Effector memory CD4-positive, alpha-beta T cell (primary cell): Measurements from ENCODE around the gene KCNK3.

Experiments
- DNase-seq, 3 donors: peaks; one replicate each; pipeline ENCODE4 v3.0.0-alpha.2; 2020
- H3K27ac ChIP-seq: 2 replicates; pipeline ENCODE4 v1.7.0; 2013; ENCODE audit warnings: mild to moderate bottlenecking, low read length, moderate library complexity; ENCODE audit not compliant: insufficient read depth, poor library complexity, severe bottlenecking
- H3K27me3 ChIP-seq: replicated peaks from 2 replicates; pipeline ENCODE4 v1.7.0; 2013; ENCODE audit warnings: mild to moderate bottlenecking, low read length; ENCODE audit not compliant: insufficient read depth, control insufficient read depth, poor library complexity, severe bottlenecking
- H3K36me3 ChIP-seq: 2 replicates; pipeline ENCODE4 v1.7.0; 2013; ENCODE audit warnings: mild to moderate bottlenecking, low read length, moderate library complexity; ENCODE audit not compliant: control insufficient read depth, insufficient read depth
- H3K4me1 ChIP-seq: 2 replicates; pipeline ENCODE4 v1.7.0; 2013; ENCODE audit warnings: low read length, mild to moderate bottlenecking; ENCODE audit not compliant: control insufficient read depth, insufficient read depth, poor library complexity, severe bottlenecking
- H3K4me3 ChIP-seq: 2 replicates; pipeline ENCODE4 v1.7.0; 2013; ENCODE audit warnings: low read length, low read depth, mild to moderate bottlenecking; ENCODE audit not compliant: insufficient read depth, poor library complexity, severe bottlenecking
- H3K9me3 ChIP-seq: 2 replicates; pipeline ENCODE4 v1.7.0; 2013; ENCODE audit warnings: mild to moderate bottlenecking, low read length, moderate library complexity; ENCODE audit not compliant: control insufficient read depth

The KCNK3 gene

GRCh38 chr2:26685989-26686839 is 6.3 kb upstream of the KCNK3 start:
- peaks cover 3% of the 10 kb centered on the region for H3K27me3 ChIP-seq
- DNase-seq = no peak
- no peaks in the 10 kb centered on the region for H3K36me3 ChIP-seq
- H3K4me1 ChIP-seq = no peaks in the 10 kb centered on the region
- H3K4me3 ChIP-seq = no peak overlapping the region
- no peaks in the 10 kb centered on the region for H3K9me3 ChIP-seq
- H3K27ac ChIP-seq = no peak overlapping the region

GRCh38 chr2:26687328-26687727 is 5.2 kb upstream of the KCNK3 start:
- Histone ChIP-seq H3K4me1 (no peaks in the 10 kb centered on the region), H3K27ac (no peak overlapping the region), H3K4me3 (no peak overlapping the region), H3K9me3 (no peaks in the 10 kb centered on the region), H3K36me3 (no peaks in the 10 kb centered on the region), H3K27me3 (peaks cover 3% of the 10 kb centered on the region)
- DNase-seq = no peak

- Histone ChIP-seq H3K4me3 (no peak overlapping the region), H3K4me1 (no peaks in the 10 kb centered on the region), H3K27ac (no peak overlapping the region), H3K9me3 (no peaks in the 10 kb centered on the region), H3K27me3 (peaks cover 3% of the 10 kb centered on the region), H3K36me3 (no peaks in the 10 kb centered on the region)
- DNase-seq = no peak
These were observed 4.7 kb upstream of the KCNK3 start for GRCh38 chr2:26687801-26688200.

GRCh38 chr2:26691161-26691560 is 1.4 kb upstream of the KCNK3 start:
- Histone ChIP-seq H3K4me3 (no peak overlapping the region), H3K27me3 (peaks cover 17% of the 10 kb centered on the region), H3K27ac (no peak overlapping the region)

GRCh38 chr2:26691881-26692278 is 642 bp upstream of the KCNK3 start:
- Histone ChIP-seq H3K27me3 (peaks cover 17% of the 10 kb centered on the region), H3K4me3 (no peak overlapping the region), H3K27ac (no peak overlapping the region), H3K9me3 (no peaks in the 10 kb centered on the region), H3K36me3 (no peaks in the 10 kb centered on the region), H3K4me1 (peaks cover 9% of the 10 kb centered on the region)
- DNase-seq = no peak

More at GRCh38 chr2:26691161-26691560, 1.4 kb upstream of the KCNK3 start:
- no peak for DNase-seq
- no peaks in the 10 kb centered on the region for H3K9me3 ChIP-seq
- no peaks in the 10 kb centered on the region for H3K36me3 ChIP-seq
- H3K4me1 ChIP-seq = peaks cover 9% of the 10 kb centered on the region

- H3K4me1 ChIP-seq = peaks cover 9% of the 10 kb centered on the region
- H3K4me3 ChIP-seq = no peak overlapping the region
- no peaks in the 10 kb centered on the region for H3K36me3 ChIP-seq
- no peak for DNase-seq
- no peaks in the 10 kb centered on the region for H3K9me3 ChIP-seq
- peaks cover 14% of the 10 kb centered on the region for H3K27me3 ChIP-seq
- no peak overlapping the region for H3K27ac ChIP-seq
These were observed 651 bp downstream of the KCNK3 start for GRCh38 chr2:26692897-26693849.

GRCh38 chr2:26694001-26694400 is 1.5 kb downstream of the KCNK3 start:
- DNase-seq = no peak
- no peaks in the 10 kb centered on the region for H3K9me3 ChIP-seq
- no peak overlapping the region for H3K4me3 ChIP-seq
- peaks cover 14% of the 10 kb centered on the region for H3K27me3 ChIP-seq
- H3K36me3 ChIP-seq = no peaks in the 10 kb centered on the region
- H3K4me1 ChIP-seq = peaks cover 9% of the 10 kb centered on the region
- H3K27ac ChIP-seq = no peak overlapping the region

GRCh38 chr2:26696351-26696816 is 3.9 kb downstream of the KCNK3 start:
- Histone ChIP-seq H3K9me3 (no peaks in the 10 kb centered on the region), H3K27me3 (peaks cover 14% of the 10 kb centered on the region), H3K4me3 (no peak overlapping the region), H3K27ac (no peak overlapping the region), H3K4me1 (peaks cover 9% of the 10 kb centered on the region), H3K36me3 (no peaks in the 10 kb centered on the region)
- DNase-seq = no peak

GRCh38 chr2:26697425-26697824 is 4.9 kb downstream of the KCNK3 start:
- peaks cover 9% of the 10 kb centered on the region for H3K4me1 ChIP-seq
- no peak overlapping the region for H3K27ac ChIP-seq
- H3K27me3 ChIP-seq = peaks cover 14% of the 10 kb centered on the region
- DNase-seq = no peak
- no peaks in the 10 kb centered on the region for H3K36me3 ChIP-seq
- no peaks in the 10 kb centered on the region for H3K9me3 ChIP-seq
- no peak overlapping the region for H3K4me3 ChIP-seq

- Histone ChIP-seq H3K4me1 (no peaks in the 10 kb centered on the region), H3K27ac (no peak overlapping the region), H3K4me3 (no peak overlapping the region), H3K27me3 (no peaks in the 10 kb centered on the region), H3K36me3 (no peaks in the 10 kb centered on the region), H3K9me3 (no peaks in the 10 kb centered on the region)
- no peak for DNase-seq
These were observed 6.8 kb downstream of the KCNK3 start for GRCh38 chr2:26699295-26699694.
